ENCODE data around the gene SIX6.
"Not testable (repeated sequence)": the region's sequence is repeated elsewhere in the genome, so short reads cannot be mapped to it uniquely, and the experiment has no call there.

Gene SIX6

DNA sequence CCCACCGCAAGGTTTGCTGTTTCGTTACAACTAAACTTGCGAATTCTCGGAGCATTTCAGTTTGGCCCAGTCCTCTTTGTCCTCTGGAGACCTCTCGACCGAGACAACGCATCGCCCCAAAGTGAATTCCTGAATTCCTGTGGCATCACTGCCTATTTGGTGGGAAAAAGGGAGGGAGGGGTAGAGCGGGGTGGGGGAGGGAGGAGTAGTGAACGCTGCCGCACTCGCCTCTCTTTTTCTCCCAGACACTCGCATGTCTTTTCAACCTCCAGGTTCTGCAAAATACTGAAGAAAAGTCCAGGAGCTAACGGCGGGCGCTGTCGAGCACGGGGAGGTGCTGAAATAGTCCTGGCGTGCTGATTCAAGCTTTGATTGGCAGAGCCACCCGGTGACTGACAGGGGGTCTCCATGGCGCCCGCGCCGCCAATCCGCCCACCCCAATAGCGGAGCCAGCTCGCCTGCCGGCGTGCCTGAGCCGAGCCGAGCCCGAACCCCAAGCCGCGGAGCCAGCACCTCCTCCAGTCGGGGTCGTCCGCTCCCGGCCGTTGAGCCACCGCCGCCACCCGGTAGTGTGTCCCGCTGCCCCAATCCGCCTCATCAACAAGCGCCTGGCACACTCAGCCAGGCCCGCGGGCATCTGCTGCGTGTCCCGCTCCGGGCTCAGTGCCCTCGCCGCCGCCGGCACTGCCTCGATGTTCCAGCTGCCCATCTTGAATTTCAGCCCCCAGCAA lies at the start of gene SIX6:
TSS of gene SIX6 (plus strand) at position 440 of the 731 bp plus-strand sequence. CDS start at position 693, 253 bp downstream.
- DNase-seq (ENCODE audit: low read depth in 2 of 2, low spot score in 1 of 2): no peak

DNA sequence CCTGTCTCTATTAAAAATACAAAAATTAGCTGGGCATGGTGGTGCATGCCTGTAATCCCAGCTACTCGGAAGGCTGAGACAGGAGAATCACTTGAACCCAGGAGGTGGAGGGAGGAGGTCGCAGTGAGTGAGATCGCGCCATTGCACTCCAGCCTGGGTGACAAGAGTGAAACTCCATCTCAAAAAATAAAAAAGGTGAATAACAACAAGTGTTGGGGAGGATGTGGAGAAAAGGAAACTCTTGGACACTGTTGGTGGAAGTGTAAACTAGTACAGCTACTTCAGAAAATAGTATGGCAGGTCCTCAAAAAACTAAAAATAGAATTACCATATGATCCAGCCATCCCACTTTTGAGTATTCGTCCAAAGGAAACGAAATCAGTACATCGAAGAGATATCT lies 28.7 kb upstream of the SIX6 start:
- DNase-seq (ENCODE audit: low read depth in 2 of 2, low spot score in 1 of 2): not testable (repeated sequence)

DNA sequence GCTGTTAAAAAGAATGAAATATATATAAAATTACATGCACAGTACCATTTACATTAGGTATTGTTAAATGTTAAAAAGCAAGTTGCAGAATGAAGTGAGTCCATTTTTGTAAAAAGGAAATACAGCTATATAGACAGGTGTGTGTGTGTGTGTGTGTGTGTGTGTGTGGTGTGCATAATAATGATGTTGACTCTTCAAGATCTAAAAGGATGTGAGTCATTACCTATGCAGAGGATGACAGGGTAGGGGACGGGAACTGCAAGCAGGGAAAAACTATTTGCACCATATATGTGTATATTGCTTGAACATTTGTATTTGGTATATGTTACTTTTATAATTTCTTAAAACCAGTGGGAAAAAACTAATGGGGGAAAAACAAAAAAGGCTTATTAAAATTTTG lies 26.2 kb upstream of the SIX6 start:
- no peak for DNase-seq (ENCODE audit: low read depth in 2 of 2, low spot score in 1 of 2)

DNA sequence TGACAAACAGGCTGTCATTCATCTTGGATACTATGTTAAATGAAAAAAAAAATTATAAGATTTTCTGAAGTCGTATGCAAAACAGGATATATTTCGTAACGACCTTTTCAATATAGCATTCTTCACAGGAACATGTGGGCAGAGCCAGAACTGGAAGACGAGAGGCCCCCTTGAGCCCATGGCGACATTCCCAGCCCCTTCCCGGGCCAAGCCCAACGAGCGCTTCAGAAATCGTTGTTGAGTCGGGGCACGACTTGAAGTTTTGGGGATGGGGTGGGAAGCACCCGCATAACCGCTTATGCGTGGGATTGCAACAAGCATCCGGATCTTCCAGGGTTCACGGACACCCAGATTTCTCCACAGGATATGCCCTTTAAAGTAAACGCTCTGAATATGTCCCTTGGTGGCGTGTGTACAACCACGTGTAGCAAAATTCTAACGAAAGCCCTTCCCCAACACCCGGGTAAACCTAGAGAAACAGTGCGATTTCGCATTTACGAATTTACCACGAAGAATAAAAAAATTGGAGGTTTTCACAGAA lies 23.8 kb upstream of the SIX6 start:
- DNase-seq (ENCODE audit: low read depth in 2 of 2, low spot score in 1 of 2): no peak

DNA sequence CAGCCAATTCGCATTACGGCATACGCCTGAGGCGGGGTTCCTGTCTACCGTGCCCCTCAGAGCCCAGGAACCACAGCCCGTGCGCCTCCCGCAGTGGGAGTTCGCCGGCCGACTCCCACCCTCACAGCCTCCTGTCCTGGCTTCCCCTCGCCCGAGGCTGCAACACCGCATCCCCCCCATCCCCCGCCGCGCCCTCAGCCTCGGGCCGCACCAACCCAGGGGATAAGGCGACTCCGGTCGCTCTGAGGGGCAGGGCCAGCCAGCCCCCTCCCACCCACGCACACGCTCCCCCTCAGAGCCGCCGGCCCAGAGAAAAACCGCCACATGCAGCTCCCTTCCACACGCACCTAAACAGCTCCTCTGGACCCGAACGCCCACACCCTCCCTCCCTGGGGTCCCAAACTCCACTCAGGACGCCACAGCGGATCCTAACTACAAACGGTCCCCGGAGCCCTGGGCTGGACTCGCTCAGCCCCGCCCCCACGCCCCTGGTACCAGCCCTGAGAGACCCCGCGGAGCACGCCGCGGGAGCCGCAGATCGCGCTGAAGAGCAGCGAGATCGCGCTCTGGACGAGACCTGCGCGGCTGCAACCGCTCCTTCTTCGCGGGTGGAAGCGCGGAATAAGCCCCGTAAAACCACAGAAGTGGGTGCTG lies 23.2 kb upstream of the SIX6 start, which contains the start of gene C14orf39:
TSS of gene C14orf39 (minus strand) at position 466 of the 654 bp plus-strand sequence. CDS start 985 bp downstream, outside the sequence.
- DNase-seq (ENCODE audit: low read depth in 2 of 2, low spot score in 1 of 2): no peak

DNA sequence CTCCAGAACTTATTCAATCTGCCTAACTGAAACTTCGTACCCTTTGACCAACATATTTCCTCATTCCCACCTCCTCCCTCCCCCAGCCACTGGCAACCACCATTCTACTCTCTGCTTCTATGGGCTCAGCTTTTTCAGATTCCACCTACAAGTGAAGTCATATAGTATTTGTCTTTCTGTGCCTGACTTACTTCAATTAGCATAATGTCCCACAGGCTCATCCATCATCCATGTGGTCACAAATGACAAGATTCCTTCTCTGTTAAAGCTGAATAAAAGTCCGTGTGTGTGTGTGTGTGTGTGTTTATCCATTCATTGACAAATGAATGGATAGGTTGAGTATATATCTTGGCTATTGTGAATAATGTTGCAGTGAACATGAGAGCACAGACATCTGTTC lies 21.7 kb upstream of the SIX6 start:
- DNase-seq (ENCODE audit: low read depth in 2 of 2, low spot score in 1 of 2): no peak

DNA sequence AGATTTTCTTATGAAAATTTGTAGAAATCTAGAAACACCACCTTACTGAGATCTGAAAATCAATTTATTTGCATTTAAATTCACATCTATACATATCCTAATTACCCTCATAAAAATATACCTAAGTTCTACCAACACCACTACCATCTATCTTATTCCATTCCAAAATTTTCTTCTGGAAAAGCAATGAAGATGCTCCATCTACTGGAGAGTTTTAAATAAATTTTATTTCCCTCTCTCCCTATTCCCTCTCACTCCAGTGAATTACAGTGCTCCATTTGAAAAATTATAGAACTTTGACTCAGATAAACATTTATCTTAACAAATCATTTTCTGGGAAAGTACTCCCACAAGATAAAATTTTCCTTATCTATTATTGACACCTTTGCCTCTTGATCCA lies 20.8 kb upstream of the SIX6 start:
- DNase-seq (ENCODE audit: low read depth in 2 of 2, low spot score in 1 of 2): no peak

DNA sequence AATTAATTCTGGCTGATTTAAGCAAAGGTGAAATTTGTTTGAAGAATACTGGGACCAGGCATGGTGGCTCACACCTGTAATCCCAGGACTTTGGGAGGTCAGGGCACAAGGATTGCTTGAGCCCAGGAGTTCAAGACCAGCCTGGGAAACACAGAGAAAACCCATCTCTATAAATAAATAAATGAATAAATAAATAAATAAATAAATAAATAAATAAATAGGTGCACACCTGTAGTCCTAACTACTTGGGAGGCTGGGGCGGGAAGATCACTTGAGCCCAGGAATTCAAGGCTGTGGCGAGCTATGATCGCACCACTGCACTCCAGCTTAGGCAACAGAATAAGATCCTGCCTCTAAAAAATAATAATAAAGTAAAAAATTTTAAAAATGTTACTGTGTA lies 18.7 kb upstream of the SIX6 start:
- DNase-seq (ENCODE audit: low read depth in 2 of 2, low spot score in 1 of 2): no peak

DNA sequence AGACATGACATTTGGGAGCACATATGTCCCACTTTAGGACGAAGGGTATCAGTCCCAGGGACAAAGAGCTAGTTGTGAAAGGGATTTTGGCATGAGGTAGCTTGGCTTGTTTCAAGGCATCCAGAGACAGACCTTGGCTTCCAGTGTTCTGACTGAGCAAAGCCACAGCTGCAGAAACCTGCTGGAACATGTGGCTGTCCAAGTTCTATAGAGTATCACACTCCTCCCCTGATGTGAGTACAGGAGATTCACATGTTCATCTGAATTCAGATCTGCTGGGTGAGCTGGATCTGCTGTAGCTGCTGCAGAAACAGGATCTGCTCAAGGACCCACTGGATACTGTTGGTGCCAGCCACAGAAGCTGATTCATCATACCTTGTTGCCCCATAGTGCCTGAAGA lies 13.0 kb upstream of the SIX6 start:
- DNase-seq (ENCODE audit: low read depth in 2 of 2, low spot score in 1 of 2): no peak

DNA sequence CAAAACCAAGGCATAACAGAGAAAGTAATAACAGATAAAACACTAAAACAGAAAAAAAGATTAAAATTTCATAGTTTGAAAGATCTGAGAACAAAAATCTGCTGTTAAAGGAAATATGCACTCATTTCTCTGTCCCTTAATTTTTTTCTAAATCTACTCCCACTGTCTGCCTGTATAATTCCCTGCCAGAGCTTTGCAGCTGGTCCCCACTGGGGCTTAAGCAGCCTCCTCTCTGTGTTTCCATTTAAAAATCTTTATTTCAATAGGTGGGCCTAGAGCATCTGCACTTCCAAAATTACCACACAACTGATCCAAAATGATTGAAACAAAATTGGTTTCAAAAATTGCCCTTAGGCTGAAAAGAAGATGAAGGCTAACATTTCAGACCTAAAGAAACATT lies 6.4 kb upstream of the SIX6 start:
- DNase-seq (ENCODE audit: low read depth in 2 of 2, low spot score in 1 of 2): no peak

DNA sequence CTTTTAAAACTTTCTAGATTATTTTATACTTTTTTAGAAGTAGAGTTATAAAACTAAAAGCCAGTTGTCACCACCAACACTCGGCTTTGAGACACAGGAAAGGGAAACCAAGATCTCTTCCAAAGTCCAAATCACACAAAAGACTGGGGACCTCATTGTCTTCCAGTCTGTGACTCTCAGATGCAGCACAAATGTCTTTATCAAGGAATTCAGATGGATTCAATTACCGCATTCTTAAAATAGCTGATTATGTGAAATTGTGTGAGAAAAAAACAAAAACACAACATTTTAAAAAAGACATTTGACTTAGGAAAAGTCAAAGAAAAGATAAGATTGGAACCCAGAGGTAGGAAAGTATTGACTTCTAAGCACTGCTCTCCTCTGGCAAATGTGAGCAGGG lies 3.5 kb upstream of the SIX6 start:
- no peak for DNase-seq (ENCODE audit: low read depth in 2 of 2, low spot score in 1 of 2)

DNA sequence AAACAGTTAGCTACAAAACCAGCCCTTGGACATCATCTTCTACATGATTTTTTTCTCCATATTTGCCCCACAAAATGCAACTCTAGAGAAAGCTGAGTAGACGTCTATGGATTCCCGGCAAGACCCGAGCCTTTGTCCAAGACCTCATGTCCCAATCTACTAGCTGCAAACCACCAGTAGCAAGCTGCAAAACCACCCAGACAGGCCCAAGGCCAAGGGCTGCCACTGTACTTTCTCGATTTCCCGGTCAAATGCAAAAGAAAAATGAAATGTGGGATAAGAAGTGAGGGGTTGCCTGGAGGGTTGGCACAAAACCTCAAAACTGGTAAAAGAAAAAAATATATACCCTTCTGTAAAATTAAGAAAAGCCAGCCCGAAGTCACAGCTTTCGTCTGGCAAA lies 2.9 kb upstream of the SIX6 start:
- no peak for DNase-seq (ENCODE audit: low read depth in 2 of 2, low spot score in 1 of 2)

DNA sequence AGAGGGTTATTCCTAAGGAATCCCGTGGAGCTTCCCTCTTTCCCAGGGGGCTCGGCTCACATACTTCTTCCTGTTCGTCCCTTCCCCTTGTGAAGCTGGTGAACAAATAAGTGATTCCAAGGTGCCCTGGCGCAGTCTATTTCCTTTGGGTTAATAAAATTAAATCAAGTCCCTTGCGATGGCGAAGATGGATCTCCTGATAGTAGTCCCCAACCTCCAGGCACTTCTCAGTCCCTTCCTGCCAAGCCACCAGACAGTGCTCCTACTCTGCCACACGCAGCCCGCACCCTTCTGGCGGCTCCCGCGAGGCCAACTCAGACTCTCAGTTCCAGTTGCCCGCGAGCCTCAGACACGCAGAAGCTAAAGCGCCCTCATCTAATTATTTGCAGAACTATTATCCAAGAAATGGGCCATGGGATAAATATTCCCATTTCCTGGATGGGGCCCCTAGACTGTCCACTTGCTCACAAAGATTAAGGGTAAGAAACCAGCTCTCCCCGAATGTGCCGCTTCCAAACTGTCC lies 2.4 kb upstream of the SIX6 start:
- DNase-seq (ENCODE audit: low read depth in 2 of 2, low spot score in 1 of 2): no peak

DNA sequence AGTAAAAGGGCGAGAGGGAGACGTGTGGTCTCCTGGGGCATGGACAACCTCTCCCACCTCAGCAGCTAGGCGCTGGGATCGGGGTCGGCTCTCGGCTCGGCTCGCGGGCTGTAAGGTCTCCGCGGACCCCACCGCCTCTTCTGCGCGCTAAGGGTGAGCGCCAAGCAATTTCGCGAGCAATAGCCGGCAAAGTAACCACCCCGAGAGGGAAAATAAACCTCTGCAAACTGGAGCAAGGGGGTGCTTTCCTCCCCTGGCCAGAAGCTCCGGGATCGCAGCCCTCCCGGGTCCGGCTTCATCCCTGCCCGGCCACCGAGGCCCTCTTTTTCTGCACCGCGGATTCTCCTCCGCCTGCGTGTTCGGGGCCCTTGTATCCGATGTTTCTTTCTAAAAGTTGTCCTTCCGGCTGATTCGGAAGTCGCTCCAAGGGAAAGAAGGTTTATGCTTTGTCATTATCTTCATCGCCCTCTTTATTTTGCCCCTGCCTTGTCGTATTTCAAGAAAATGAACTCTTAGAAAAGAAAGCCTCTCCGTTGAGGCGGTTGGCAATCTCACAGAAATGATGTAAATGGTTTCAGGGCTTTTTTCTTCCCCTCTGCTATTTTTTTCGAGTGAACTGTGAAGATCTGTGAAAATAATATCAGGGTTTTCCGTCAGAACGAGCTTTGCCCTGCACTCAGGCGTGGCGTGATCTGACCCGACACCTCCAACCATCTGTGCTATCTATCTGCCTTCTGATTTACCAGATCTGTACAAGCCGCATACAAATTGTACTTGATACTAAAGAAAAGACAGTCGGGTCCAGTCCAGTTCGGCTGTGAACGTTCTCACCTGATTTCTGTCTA lies 1.7 kb upstream of the SIX6 start:
- no peak for DNase-seq (ENCODE audit: low read depth in 2 of 2, low spot score in 1 of 2)

DNA sequence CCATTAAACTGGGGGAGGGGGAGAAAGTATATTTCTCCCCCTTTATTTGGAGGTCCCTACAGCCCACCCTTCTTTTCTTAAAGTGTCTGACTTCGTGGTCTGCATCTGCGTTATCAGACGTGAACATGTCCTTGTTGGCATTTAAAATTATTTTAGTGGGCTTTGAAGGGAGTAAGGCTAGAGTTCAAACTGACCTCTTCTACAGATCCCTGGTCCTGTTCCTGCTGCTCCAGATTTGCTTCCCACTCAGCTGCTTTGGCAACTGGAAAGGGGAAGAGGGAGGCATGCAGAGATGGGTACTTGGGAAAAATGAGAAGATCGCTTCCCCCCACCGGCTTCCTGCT lies 611 bp upstream of the SIX6 start:
- DNase-seq (ENCODE audit: low read depth in 2 of 2, low spot score in 1 of 2): no peak

DNA sequence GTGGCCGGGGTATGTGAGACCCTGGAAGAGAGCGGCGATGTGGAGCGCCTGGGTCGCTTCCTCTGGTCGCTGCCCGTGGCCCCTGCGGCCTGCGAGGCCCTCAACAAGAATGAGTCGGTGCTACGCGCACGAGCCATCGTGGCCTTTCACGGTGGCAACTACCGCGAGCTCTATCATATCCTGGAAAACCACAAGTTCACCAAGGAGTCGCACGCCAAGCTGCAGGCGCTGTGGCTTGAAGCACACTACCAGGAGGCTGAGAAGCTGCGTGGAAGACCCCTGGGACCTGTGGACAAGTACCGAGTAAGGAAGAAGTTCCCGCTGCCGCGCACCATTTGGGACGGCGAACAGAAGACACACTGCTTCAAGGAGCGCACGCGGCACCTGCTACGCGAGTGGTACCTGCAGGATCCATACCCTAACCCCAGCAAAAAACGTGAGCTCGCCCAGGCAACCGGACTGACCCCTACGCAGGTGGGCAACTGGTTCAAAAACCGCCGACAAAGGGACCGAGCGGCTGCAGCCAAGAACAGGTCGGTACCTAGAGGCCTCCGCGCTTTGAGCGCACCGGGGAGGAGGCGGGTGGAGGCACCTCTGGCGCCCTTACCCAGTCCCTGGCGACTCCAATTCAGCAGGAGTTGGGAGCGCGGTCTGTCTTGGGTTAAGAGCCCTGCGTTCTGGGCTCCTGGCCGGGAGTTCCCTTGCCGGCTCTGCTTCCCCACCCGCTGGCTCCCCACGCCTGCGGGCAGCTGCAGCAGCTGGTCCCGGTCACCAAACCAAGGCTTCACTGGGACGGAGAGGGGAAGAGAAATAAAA lies 700 bp downstream of the SIX6 start:
- DNase-seq (ENCODE audit: low read depth in 2 of 2, low spot score in 1 of 2): no peak

DNA sequence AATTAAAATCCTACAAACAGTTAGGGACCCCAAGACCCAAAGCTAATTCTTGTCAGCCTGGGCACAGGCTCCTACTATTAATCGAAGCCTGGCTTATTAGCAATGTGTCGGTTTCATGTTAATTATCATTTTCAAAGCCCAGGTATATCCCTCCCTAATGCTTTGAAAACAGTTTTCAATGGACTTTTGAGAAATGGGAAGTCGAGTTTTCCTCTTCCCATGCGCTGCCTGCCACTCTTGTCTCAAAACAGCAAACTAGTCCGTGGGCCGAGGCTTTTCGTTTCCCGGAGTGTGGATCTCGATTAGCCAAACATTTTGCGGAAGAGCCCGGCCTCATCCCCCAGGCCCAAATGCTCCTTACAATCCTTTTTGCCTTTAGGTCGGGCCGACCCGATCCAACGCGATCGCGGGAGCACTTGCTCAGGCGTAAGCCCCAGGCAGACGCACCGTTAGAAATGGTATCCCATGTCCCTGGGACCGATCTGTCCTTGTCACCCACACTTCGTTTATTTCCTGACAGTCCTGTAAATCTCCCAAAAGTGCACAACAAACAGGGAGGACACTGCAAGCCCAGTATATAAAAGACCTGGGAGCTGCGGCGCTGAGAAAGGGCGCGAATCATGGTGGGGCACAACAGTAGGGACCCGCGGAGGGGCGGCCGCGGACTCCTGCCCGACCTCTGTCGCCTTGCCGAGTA lies 1.5 kb downstream of the SIX6 start:
- no peak for DNase-seq (ENCODE audit: low read depth in 2 of 2, low spot score in 1 of 2)

DNA sequence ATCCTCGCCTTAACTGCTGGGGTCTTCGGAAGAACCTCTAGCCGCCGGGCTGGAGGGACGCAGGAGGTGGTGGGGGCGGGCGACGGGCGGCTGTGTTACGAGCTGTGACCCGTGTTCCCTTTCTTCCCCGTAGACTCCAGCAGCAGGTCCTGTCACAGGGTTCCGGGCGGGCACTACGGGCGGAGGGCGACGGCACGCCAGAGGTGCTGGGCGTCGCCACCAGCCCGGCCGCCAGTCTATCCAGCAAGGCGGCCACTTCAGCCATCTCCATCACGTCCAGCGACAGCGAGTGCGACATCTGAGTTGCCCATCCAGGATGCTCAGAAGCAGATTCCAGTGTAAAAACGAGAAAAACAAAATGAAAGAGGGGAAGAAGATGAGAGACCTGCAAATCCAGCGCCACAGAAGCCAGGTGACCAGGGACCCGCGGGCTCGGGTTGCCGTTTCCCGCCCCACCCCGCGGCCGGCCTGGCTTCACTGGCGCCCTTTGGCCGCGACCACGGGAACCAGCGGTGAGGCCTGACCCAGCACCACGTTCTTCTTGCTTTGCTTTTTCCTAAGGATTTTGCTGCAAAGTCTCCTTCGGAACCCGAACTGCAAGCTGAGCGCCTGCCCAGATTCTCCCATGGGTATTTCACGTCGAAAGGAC lies 2.1 kb downstream of the SIX6 start:
- no peak for DNase-seq (ENCODE audit: low read depth in 2 of 2, low spot score in 1 of 2)

DNA sequence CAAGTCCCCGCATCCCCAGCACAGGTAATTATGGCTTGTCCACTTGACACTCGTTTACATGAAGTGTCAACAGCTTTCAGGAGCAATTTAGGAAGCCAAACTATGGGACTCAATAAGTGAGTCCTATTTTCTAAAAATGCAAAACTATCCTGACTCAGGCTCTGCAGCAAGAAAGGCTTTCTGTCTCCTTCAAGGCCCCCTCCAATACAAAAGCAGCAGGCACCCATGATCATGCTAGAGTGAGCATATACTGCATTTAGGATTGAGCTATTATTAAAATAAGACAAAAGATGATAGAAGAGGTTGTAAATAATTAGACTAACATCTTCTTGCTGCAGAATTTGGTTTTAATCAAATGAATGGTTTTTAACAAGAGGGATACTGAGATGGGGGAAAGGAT lies 3.2 kb downstream of the SIX6 start:
- no peak for DNase-seq (ENCODE audit: low read depth in 2 of 2, low spot score in 1 of 2)

All from stimulated activated CD8-positive, alpha-beta memory T cell treated with anti-CD3 and anti-CD28 coated beads, Interleukin-4, amount 100 ng/mL, for 4 hours (primary cell).